Brain pericyte (primary cell): ENCODE data around the gene RAD51B.
"Not testable (repeated sequence)": the region's sequence is repeated elsewhere in the genome, so short reads cannot be mapped to it uniquely, and the experiment has no call there.

ENCODE experiments used
- DNase-seq: peaks from one replicate; pipeline ENCODE4 v3.0.0-alpha.2; 2012; ENCODE audit warnings: low read depth, low spot score

The RAD51B gene

DNA sequence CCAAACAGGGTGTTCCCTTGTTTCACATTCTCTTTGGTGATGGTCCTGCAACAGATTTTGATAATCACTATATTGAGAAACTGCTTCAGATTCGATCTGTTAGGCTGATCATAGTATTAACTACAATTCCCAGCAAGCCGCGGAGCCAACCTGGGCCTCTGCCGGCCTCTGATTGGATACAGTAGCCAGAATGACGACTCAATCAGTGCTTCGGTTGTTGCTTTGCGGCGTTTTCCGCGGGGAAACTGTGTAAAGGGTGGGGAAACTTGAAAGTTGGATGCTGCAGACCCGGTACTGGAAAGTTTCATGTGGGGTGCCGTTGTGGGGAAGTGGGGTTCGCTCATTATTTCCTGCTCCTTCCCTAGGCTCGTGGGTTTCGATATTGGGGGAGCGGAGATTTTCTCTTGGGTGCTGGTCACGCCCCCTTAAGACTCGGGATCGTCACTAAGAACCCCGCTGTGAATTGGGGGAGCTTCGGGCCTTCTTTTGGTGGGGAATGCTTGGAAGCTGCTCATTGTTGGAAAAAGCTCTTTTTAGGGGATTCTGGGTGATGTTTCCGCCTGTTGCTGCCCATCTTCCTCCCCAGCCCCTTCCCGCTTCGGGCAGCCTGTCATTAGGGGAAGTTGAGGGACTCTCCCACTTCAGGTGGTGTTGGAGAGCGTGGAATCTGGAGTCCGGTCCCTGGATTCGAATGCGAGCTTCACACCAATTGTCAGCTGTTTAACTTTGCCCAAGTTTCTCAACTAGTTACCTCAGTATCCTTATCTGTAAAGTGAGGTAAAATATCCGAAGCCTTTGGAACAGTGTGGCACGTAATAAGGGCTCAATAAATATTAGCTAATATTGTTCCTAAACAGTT is at the start of gene RAD51B:
Gene RAD51B (plus strand): TSS at position 217 of the 859 bp plus-strand sequence.
- peak; percentile 47 for DNase-seq

- no peak for DNase-seq
Measured at GRCh38 chr14:67773844-67774377, 45.7 kb upstream of the RAD51B start.

DNA sequence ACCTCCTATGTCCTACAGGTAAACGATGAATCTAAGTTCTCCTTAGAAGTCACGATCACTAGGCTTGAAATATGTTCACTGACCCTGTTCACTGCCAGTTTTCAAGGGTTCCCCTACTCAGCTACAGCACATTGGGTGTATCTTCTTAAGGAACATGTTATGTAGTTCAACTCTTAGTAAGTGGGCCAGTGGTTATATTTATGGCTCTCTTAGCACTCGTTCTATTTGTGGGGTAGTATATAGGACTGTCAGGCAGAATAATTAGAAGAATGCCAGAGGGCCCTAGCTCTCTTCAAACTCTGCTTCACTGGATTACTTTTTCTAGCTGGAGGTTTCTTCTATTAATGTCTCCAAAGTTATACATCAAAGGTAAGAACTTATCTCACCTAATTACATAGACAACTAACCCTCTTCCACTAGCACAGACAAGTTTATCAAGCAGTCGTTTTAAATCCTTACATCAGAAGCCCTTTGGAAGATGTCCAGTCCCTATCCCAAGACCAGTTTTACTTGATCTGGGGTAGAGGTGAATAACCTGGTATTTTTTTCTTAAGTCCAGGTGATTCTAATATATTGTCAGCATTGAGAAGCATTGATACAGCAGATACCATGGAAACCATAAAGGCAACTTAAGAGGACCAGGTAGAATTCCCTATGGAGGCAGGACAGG is 42.8 kb upstream of the RAD51B start:
- no peak for DNase-seq

DNA sequence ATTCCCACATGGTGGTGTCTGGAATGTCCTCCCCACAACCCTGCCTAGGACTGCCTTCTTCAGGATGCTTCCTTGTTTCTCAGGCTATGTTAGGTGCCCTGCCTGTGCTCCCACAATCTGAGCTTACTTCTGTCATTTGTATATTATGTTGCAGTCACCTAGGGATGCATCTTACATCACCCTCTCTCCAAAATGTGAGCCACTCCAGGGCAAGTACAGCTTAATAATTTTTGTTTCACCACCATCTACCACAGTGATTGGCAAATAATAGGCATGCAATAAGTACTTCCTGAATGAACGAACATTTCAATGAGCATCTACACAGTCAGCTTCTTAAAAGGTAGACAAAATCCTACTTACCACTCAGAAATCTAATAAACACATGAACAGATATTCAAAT is 40.8 kb upstream of the RAD51B start:
- DNase-seq, result no peak

GRCh38 chr14:67782090-67782489 is 37.5 kb upstream of the RAD51B start:
- no peak for DNase-seq

GRCh38 chr14:67784244-67784823 is 35.2 kb upstream of the RAD51B start:
- no peak for DNase-seq

DNA sequence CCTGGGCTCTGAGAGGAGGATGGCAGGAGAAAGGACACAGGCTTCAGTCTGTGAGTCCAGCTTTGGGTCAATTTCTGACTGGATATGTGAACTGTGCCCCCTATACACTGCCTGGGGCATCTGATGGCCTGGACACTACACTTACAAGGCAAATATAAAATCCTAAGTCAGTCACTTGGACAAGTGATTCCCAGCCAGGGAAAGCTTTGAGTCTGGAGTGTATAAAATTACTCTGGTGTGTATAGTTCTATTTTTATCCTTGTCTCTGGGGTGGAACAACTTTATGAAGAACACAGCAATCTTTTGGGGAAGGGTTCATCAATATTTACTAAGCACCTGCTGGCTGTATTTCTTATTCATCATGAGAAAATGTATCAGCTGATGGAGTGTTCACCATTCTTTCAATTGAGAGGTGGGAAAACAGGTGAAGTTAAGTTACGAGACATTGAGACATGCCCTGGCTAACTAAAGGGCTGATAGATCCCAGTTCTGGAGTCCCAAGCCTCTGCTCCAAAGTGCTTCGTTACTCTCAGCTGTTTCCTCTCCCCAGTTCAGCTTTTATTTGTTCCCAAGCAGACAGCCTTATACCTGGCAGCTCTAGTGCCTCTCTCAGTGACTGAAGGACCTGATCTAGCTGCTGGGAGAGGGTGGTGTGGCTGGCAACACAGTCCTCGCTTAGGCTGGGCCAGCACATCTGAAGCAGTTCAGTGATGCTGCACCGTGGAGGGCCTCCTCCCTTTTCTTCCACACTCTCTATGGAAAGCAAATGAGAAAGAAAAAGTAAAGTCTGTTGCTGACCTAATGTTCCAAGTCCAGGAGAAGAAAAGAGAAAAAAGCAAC is 34.1 kb upstream of the RAD51B start:
- DNase-seq, result no peak

GRCh38 chr14:67787673-67788072 is 31.9 kb upstream of the RAD51B start:
- DNase-seq, result no peak

DNA sequence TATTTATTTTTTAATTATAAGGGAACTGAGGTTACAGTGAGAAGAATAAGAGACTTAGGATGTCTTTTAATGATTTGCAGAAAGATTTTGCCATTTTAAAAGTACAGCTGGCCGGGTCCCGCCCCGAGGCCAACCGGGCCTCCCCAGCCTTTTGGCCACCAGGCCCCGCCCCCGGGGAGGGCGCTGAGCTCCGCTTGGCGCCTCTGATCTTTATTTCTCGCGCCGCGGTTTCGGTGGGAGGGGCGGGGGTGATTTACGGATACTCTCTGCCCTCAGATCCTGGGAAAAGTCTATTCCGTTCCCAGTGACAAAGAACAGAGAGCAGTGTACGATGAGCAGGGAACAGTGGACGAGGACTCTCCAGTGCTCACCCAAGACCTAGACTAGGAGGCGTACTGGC is 20.8 kb upstream of the RAD51B start:
- DNase-seq, result no peak

DNA sequence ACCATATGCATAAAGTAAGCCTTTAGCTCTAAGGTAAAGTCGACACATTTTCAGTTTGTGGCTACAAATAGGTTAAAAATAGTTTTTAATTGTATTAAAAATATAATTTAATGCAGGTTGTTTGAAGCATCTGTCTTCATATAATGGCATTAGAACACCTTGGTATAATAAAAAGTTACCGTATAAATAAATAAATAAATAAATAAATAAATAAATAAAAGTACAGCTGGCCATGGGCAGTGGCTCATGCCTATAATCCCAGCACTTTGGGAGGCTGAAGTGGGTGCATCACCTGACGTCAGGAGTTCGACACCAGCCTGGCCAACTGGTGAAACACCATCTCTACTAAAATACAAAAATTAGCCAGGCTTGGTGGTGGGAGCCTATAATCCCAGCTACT is 18.8 kb upstream of the RAD51B start:
- no peak for DNase-seq

DNA sequence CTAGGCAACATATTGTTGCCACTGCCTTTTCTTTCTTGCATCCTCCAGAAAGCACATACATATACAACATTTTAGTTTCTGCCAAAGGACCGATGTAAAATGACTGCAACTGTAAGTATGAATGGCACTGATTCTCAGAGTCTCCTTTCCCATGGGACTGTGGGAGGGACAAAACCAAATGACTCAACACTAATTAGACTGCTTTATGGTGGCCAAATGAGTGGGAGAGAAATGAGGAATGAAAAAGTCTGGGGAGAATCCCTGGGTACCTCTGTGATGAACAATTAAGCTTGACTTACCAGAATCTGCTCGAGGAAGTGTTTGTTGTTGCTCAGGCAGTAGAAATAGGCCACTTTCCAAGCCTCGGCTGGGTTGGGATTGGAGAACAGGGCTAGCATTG is 13.3 kb upstream of the RAD51B start:
- DNase-seq, result no peak

GRCh38 chr14:67814821-67815220 is 4.8 kb upstream of the RAD51B start:
- DNase-seq, result no peak

- DNase-seq, result no peak
Measured at GRCh38 chr14:67815573-67816225, 3.9 kb upstream of the RAD51B start.

DNA sequence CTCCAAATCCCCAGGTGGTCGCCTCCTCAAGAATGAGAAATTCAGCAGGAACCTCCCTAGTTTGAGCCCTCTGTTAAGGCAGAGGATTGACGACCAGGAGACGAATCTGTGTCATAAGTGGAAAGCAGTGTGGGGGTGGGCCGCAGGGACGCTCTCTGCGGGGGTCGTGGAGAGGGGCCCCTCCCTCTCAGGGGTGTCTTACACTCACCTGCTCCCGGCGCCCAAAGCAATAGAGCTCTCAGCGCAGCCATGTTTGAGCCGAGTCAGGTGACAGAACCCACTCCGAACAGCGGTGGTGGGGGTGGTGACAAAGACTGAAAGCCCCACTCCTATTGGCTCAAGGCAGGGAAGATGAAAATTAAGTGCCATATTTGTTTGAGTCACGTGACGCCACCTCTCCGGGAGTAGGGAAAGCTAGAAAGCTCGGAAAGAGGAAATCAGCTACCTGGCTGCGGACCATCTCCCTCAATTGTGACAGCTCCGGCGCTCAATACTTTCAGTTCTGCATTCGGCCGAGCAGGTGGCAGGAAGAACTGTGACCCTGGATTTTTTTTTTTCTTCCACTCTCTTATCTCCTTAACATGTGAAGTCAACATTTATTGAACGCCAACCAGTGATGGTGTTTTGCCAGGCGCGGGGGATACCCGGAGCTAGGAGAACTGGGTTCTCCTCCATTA is 3.1 kb upstream of the RAD51B start, which contains the start of gene ZFYVE26:
Gene ZFYVE26 (minus strand): TSS at position 265 of the 677 bp plus-strand sequence. CDS start 627 bp downstream, outside the sequence.
- peak; percentile 81 for DNase-seq

- no peak for DNase-seq
Measured at GRCh38 chr14:67817750-67818438, 1.7 kb upstream of the RAD51B start.

- DNase-seq, result not testable (repeated sequence)
Measured at GRCh38 chr14:67818476-67818875, 1.1 kb upstream of the RAD51B start.

DNA sequence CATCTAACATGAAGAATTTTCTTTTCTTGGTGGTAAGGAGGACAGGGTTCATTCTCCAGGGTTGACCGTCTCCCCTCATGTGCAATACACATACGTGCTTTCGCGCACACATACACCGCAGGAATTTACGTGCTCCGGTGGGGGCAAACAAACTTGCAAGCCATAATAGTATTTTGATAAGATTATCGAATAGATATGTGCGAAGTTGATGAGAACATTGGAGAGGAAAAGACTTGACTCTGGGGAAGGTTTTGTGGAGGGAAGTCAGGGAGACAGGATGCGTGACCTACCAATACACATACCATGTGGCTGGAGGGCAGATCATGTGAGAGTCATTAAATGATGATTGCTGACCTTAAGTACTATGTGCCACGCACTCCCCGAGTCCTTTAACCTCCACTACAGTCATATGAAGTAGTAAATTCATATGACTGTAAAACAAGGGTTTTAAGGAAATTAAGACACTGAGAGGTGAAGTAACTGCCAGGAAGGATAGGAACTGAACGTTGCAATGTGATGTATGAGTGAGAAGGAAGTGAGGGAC is 921 bp downstream of the RAD51B start:
- no peak for DNase-seq

GRCh38 chr14:67821121-67821520 is 1.5 kb downstream of the RAD51B start:
- DNase-seq, result no peak

DNA sequence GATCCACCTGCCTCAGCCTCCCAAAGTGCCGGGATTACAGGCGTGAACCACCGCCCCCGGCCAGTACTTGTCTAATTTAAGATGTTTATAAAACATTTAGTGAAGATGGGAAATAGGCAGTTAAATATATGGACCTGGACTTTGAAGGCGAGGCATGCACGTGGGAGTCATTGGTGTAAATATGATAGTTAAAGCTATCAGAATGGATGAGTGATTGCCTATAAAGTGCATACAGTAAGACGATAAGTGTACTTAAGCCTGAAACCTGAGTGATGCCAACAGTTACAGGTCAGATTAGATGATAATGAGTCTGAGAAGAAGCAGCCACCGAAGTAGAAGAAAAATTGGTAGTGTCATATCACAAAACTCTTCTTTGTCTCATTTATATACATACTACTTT is 11.5 kb downstream of the RAD51B start:
- no peak for DNase-seq
